Measurements from ENCODE around the gene RPS6KB1. TPM values are rescaled to one million over a fixed set of nuclear protein-coding genes. Genes with fewer than 3 reads are reported as not detected.

RPS6KB1 gene
- polyA plus RNA-seq, 1 donor from 2014 or later: 25.3 TPM

- no peaks in the 10 kb centered on the region for H3K9me3 ChIP-seq (ENCODE audit: low read length)
- H2AFZ ChIP-seq (ENCODE audit: low read depth, low read length): no peak overlapping the region
- H3K9me2 ChIP-seq (ENCODE audit: insufficient read depth, low read length): no peaks in the 10 kb centered on the region
- no peak overlapping the region for H3K9ac ChIP-seq (ENCODE audit: low read length)
- no peaks in the 10 kb centered on the region for H3F3A ChIP-seq (ENCODE audit: insufficient read depth, low read length, poor library complexity, severe bottlenecking)
- H3K27ac ChIP-seq (ENCODE audit: low read length): no peak overlapping the region
- H3K27me3 ChIP-seq (ENCODE audit: insufficient read depth, low read depth, low read length): no peaks in the 10 kb centered on the region
- no peaks in the 10 kb centered on the region for H3K36me3 ChIP-seq (ENCODE audit: insufficient read depth, low read length)
- no peak overlapping the region for H3K4me3 ChIP-seq (ENCODE audit: low read length)
- H4K20me1 ChIP-seq (ENCODE audit: insufficient read depth): no peaks in the 10 kb centered on the region
- no peak overlapping the region for H3K4me2 ChIP-seq (ENCODE audit: low read length)
- peaks cover 4% of the 10 kb centered on the region for H3K79me2 ChIP-seq (replicated peaks; ENCODE audit: insufficient read depth, low read length)
- TF ChIP-seq SMC3 (conservative IDR thresholded peaks at IDR 0.05; ENCODE audit: poor library complexity) (no peak), TAF1 (IDR thresholded peaks at IDR 0.05; ENCODE audit: low read depth) (no peak), MXI1 (conservative IDR thresholded peaks at IDR 0.05; ENCODE audit: poor library complexity, severe bottlenecking) (no peak), EP300 (conservative IDR thresholded peaks at IDR 0.05; ENCODE audit: poor library complexity, severe bottlenecking) (no peak), CTCF (IDR thresholded peaks at IDR 0.05; ENCODE audit: poor library complexity, severe bottlenecking) (no peak), POLR2AphosphoS5 (IDR thresholded peaks at IDR 0.05) (no peak), EZH2 (IDR thresholded peaks at IDR 0.05; ENCODE audit: borderline replicate concordance, insufficient read depth, low read length, poor library complexity, severe bottlenecking) (no peak), RAD21 (conservative IDR thresholded peaks at IDR 0.05) (no peak)
- TF ChIP-seq, protein P1, sequence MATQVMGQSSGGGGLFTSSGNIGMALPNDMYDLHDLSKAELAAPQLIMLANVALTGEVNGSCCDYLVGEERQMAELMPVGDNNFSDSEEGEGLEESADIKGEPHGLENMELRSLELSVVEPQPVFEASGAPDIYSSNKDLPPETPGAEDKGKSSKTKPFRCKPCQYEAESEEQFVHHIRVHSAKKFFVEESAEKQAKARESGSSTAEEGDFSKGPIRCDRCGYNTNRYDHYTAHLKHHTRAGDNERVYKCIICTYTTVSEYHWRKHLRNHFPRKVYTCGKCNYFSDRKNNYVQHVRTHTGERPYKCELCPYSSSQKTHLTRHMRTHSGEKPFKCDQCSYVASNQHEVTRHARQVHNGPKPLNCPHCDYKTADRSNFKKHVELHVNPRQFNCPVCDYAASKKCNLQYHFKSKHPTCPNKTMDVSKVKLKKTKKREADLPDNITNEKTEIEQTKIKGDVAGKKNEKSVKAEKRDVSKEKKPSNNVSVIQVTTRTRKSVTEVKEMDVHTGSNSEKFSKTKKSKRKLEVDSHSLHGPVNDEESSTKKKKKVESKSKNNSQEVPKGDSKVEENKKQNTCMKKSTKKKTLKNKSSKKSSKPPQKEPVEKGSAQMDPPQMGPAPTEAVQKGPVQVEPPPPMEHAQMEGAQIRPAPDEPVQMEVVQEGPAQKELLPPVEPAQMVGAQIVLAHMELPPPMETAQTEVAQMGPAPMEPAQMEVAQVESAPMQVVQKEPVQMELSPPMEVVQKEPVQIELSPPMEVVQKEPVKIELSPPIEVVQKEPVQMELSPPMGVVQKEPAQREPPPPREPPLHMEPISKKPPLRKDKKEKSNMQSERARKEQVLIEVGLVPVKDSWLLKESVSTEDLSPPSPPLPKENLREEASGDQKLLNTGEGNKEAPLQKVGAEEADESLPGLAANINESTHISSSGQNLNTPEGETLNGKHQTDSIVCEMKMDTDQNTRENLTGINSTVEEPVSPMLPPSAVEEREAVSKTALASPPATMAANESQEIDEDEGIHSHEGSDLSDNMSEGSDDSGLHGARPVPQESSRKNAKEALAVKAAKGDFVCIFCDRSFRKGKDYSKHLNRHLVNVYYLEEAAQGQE (IDR thresholded peaks at IDR 0.05; ENCODE audit: borderline replicate concordance): no peak
Observed at GRCh38 chr17:59907467-59907866, 14.5 kb downstream of the RPS6KB1 start.

GRCh38 chr17:59914274-59914854, 21.4 kb downstream of the RPS6KB1 start:
- H3K9ac ChIP-seq (ENCODE audit: low read length): no peak overlapping the region
- no peaks in the 10 kb centered on the region for H3K9me3 ChIP-seq (ENCODE audit: low read length)
- no peaks in the 10 kb centered on the region for H3K9me2 ChIP-seq (ENCODE audit: insufficient read depth, low read length)
- no peak overlapping the region for H3K4me3 ChIP-seq (ENCODE audit: low read length)
- H3F3A ChIP-seq (ENCODE audit: insufficient read depth, low read length, poor library complexity, severe bottlenecking): no peaks in the 10 kb centered on the region
- H2AFZ ChIP-seq (ENCODE audit: low read depth, low read length): no peak overlapping the region
- no peaks in the 10 kb centered on the region for H3K79me2 ChIP-seq (replicated peaks; ENCODE audit: insufficient read depth, low read length)
- H3K27ac ChIP-seq (ENCODE audit: low read length): no peak overlapping the region
- no peaks in the 10 kb centered on the region for H4K20me1 ChIP-seq (ENCODE audit: insufficient read depth)
- TF ChIP-seq TAF1 (IDR thresholded peaks at IDR 0.05; ENCODE audit: low read depth): no peak
- TF ChIP-seq SMC3 (conservative IDR thresholded peaks at IDR 0.05; ENCODE audit: poor library complexity): peak; percentile 83
- peak; percentile 68 for TF ChIP-seq RAD21 (conservative IDR thresholded peaks at IDR 0.05)
- no peak for TF ChIP-seq EZH2 (IDR thresholded peaks at IDR 0.05; ENCODE audit: borderline replicate concordance, insufficient read depth, low read length, poor library complexity, severe bottlenecking)
- no peak for TF ChIP-seq MXI1 (conservative IDR thresholded peaks at IDR 0.05; ENCODE audit: poor library complexity, severe bottlenecking)
- TF ChIP-seq CTCF (IDR thresholded peaks at IDR 0.05; ENCODE audit: poor library complexity, severe bottlenecking): peak; percentile 72
- TF ChIP-seq, protein P1 (IDR thresholded peaks at IDR 0.05; ENCODE audit: borderline replicate concordance): no peak
- no peaks in the 10 kb centered on the region for H3K36me3 ChIP-seq (ENCODE audit: insufficient read depth, low read length)
- H3K4me2 ChIP-seq (ENCODE audit: low read length): no peak overlapping the region
- no peaks in the 10 kb centered on the region for H3K27me3 ChIP-seq (ENCODE audit: insufficient read depth, low read depth, low read length)

Measured in neural cell (in vitro differentiated cells).